Mesenchymal stem cell (in vitro differentiated cells and primary cell): ENCODE data around the gene PNMA8A.

Experiments
- DNase-seq: peaks from one replicate; pipeline ENCODE4 v3.0.0-alpha.2; 2013
- H2AFZ ChIP-seq: one replicate; pipeline ENCODE4 v1.6.1; 2013; ENCODE audit warnings: low read depth, mild to moderate bottlenecking, control low read depth, inconsistent platforms, low read length, moderate library complexity
- H2AK5ac ChIP-seq: 2 replicates; pipeline ENCODE4 v1.6.1; 2013; ENCODE audit warnings: low read length, moderate library complexity, mild to moderate bottlenecking, inconsistent platforms; ENCODE audit not compliant: severe bottlenecking
- H2BK120ac ChIP-seq: one replicate; pipeline ENCODE4 v1.6.1; 2013; ENCODE audit warnings: low read depth, mild to moderate bottlenecking, inconsistent platforms, low read length, moderate library complexity
- H2BK12ac ChIP-seq, 2 experiments: one replicate each; pipeline ENCODE4 v1.6.1; 2013; ENCODE audit warnings: inconsistent platforms in 2 of 2, low read length in 2 of 2, mild to moderate bottlenecking in 2 of 2, moderate library complexity in 2 of 2, control low read depth in 1 of 2
- H2BK15ac ChIP-seq: one replicate; pipeline ENCODE4 v1.6.1; 2013; ENCODE audit warnings: mild to moderate bottlenecking, low read depth, inconsistent platforms; ENCODE audit not compliant: poor library complexity, severe bottlenecking
- H2BK5ac ChIP-seq: 2 replicates; pipeline ENCODE4 v1.6.1; 2013; ENCODE audit warnings: low read depth, mild to moderate bottlenecking, low read length, control low read depth, inconsistent platforms; ENCODE audit not compliant: poor library complexity, severe bottlenecking
- H3K14ac ChIP-seq, 2 experiments: one replicate each; pipeline ENCODE4 v1.6.1; 2013; ENCODE audit warnings: inconsistent platforms in 2 of 2, low read length in 2 of 2, control low read depth in 1 of 2, mild to moderate bottlenecking in 1 of 2, moderate library complexity in 1 of 2
- H3K18ac ChIP-seq, 2 experiments: one replicate each; pipeline ENCODE4 v1.6.1; 2013; ENCODE audit warnings: inconsistent platforms in 2 of 2, low read length in 2 of 2, control low read depth in 1 of 2, low read depth in 1 of 2, mild to moderate bottlenecking in 1 of 2
- H3K23ac ChIP-seq, 2 experiments: one replicate each; pipeline ENCODE4 v1.6.1; 2013; ENCODE audit warnings: inconsistent platforms in 2 of 2, low read length in 2 of 2, mild to moderate bottlenecking in 2 of 2, moderate library complexity in 2 of 2, control low read depth in 1 of 2
- H3K27ac ChIP-seq: 2 replicates; pipeline ENCODE4 v1.5.1; 2013; ENCODE audit warnings: mild to moderate bottlenecking, moderate library complexity, low read length, control low read depth, inconsistent platforms; ENCODE audit not compliant: poor library complexity, severe bottlenecking
- H3K27me3 ChIP-seq, 2 experiments: 2 replicates each; pipeline versions ENCODE4 v1.6.1 to v1.7.0; 2013; ENCODE audit warnings: low read length in 2 of 2, mild to moderate bottlenecking in 2 of 2, moderate library complexity in 2 of 2, control low read depth in 1 of 2, inconsistent platforms in 1 of 2; ENCODE audit not compliant: control insufficient read depth in 1 of 2, insufficient read depth in 1 of 2
- H3K36me3 ChIP-seq, 2 experiments: 2 replicates each; pipeline versions ENCODE4 v1.6.1 to v1.7.0; 2013; ENCODE audit warnings: low read length in 2 of 2, control low read depth in 1 of 2, inconsistent platforms in 1 of 2, low read depth in 1 of 2, mild to moderate bottlenecking in 1 of 2; ENCODE audit not compliant: insufficient read depth in 2 of 2, control insufficient read depth in 1 of 2
- H3K4ac ChIP-seq, 2 experiments: one replicate each; pipeline ENCODE4 v1.6.1; 2013; ENCODE audit warnings: inconsistent platforms in 2 of 2, low read length in 2 of 2, mild to moderate bottlenecking in 2 of 2, moderate library complexity in 2 of 2, control low read depth in 1 of 2, low read depth in 1 of 2
- H3K4me1 ChIP-seq: 2 replicates; pipeline ENCODE4 v1.6.1; 2013; ENCODE audit warnings: low read depth, low read length, control low read depth; ENCODE audit not compliant: control insufficient read depth, insufficient read depth
- H3K4me2 ChIP-seq: 2 replicates; pipeline ENCODE4 v1.6.1; 2013; ENCODE audit warnings: low read length, mild to moderate bottlenecking, inconsistent platforms; ENCODE audit not compliant: poor library complexity, severe bottlenecking
- H3K4me3 ChIP-seq, 2 experiments: 2 replicates each; pipeline versions ENCODE4 v1.5.1 to v1.7.0; 2013; ENCODE audit warnings: low read length in 2 of 2, mild to moderate bottlenecking in 2 of 2, control low read depth in 1 of 2, low read depth in 1 of 2; ENCODE audit not compliant: insufficient read depth in 1 of 2
- H3K79me1 ChIP-seq: replicated peaks from 2 replicates; pipeline ENCODE4 v1.6.1; 2013; ENCODE audit warnings: mild to moderate bottlenecking, control low read depth, low read length, inconsistent platforms; ENCODE audit not compliant: poor library complexity, severe bottlenecking
- H3K9ac ChIP-seq: 2 replicates; pipeline ENCODE4 v1.7.0; 2013; ENCODE audit warnings: mild to moderate bottlenecking, low read length, moderate library complexity
- H3K9me3 ChIP-seq: 2 replicates; pipeline ENCODE4 v1.7.0; 2013; ENCODE audit warnings: mild to moderate bottlenecking, low read length; ENCODE audit not compliant: control insufficient read depth
- H4K8ac ChIP-seq: one replicate; pipeline ENCODE4 v1.6.1; 2013; ENCODE audit warnings: inconsistent platforms, mild to moderate bottlenecking, low read length, moderate library complexity
- H4K91ac ChIP-seq: one replicate; pipeline ENCODE4 v1.6.1; 2013; ENCODE audit warnings: mild to moderate bottlenecking, low read length, inconsistent platforms
- WGBS: methylation state at CpG from one replicate; pipeline ENCODE4 v1.1.7; 2013; ENCODE audit warnings: mixed read lengths; 5-methylcytosine and 5-hydroxymethylcytosine counted together

The PNMA8A gene

GRCh38 chr19:46492841-46493235, 21.5 kb upstream of the PNMA8A start:
- Histone ChIP-seq H2BK12ac (no peak overlapping the region), H3K14ac (no peak overlapping the region), H2AFZ (no peak overlapping the region), H3K27ac (no peak overlapping the region), H4K91ac (peak overlapping the region; percentile 70), H2BK120ac (no peak overlapping the region), H3K4me1 (peaks cover 26% of the 10 kb centered on the region), H3K23ac (no peak overlapping the region), H4K8ac (peak overlapping the region; percentile 85), H3K27me3 (peaks cover 23 to 46% of the 10 kb centered on the region in 2 experiments), H3K9ac (peak overlapping the region; percentile 64), H3K9me3 (no peaks in the 10 kb centered on the region), H3K4ac (no peak overlapping the region), H3K36me3 (no peaks in the 10 kb centered on the region), H2BK15ac (peak overlapping the region; percentile 89), H2AK5ac (no peak overlapping the region), H2BK5ac (no peak overlapping the region), H3K18ac (peak overlapping the region; percentile 18 to 38), H3K4me2 (no peak overlapping the region), H3K79me1 (no peaks in the 10 kb centered on the region), H3K4me3 (no peak overlapping the region)
- WGBS, result 54% methylated on average over 15 of the region's 17 CpGs
- no peak for DNase-seq

GRCh38 chr19:46491975-46492682, 20.8 kb upstream of the PNMA8A start:
- Histone ChIP-seq H2AFZ (no peak overlapping the region), H3K4me3 (no peak overlapping the region), H2BK15ac (no peak overlapping the region), H4K91ac (peak overlapping the region; percentile 64), H3K9me3 (no peaks in the 10 kb centered on the region), H3K23ac (no peak overlapping the region), H3K27me3 (peaks cover 23 to 46% of the 10 kb centered on the region in 2 experiments), H3K18ac (no peak overlapping the region), H2BK12ac (no peak overlapping the region), H3K14ac (no peak overlapping the region), H3K36me3 (no peaks in the 10 kb centered on the region), H3K4ac (no peak overlapping the region), H3K27ac (no peak overlapping the region), H4K8ac (peak overlapping the region; percentile 62), H3K4me1 (peaks cover 31% of the 10 kb centered on the region), H2BK5ac (no peak overlapping the region), H3K9ac (no peak overlapping the region), H2AK5ac (no peak overlapping the region), H2BK120ac (no peak overlapping the region), H3K79me1 (no peaks in the 10 kb centered on the region), H3K4me2 (no peak overlapping the region)
- no peak for DNase-seq
- 90% methylated on average over 18 of the region's 18 CpGs for WGBS

GRCh38 chr19:46490774-46491173, 19.4 kb upstream of the PNMA8A start:
- H2AFZ ChIP-seq, result no peak overlapping the region
- no peak overlapping the region for H2BK5ac ChIP-seq
- no peak overlapping the region for H3K14ac ChIP-seq
- no peak overlapping the region for H4K8ac ChIP-seq
- no peak for DNase-seq
- no peaks in the 10 kb centered on the region for H3K79me1 ChIP-seq
- no peaks in the 10 kb centered on the region for H3K9me3 ChIP-seq
- H2BK120ac ChIP-seq, result no peak overlapping the region
- H3K4me3 ChIP-seq, result no peak overlapping the region
- no peak overlapping the region for H3K27ac ChIP-seq
- H3K27me3 ChIP-seq, result peaks cover 23 to 46% of the 10 kb centered on the region in 2 experiments
- H3K9ac ChIP-seq, result no peak overlapping the region
- H4K91ac ChIP-seq, result no peak overlapping the region
- H2BK12ac ChIP-seq, result peak overlapping the region in 1 of 2 experiments; percentile 37
- no peak overlapping the region for H3K23ac ChIP-seq
- H2AK5ac ChIP-seq, result no peak overlapping the region
- no peak overlapping the region for H2BK15ac ChIP-seq
- H3K36me3 ChIP-seq, result no peaks in the 10 kb centered on the region
- no peak overlapping the region for H3K4ac ChIP-seq
- WGBS, result 86% methylated on average over 3 of the region's 9 CpGs
- peaks cover 31% of the 10 kb centered on the region for H3K4me1 ChIP-seq
- H3K4me2 ChIP-seq, result no peak overlapping the region
- no peak overlapping the region for H3K18ac ChIP-seq

- no peak overlapping the region for H3K23ac ChIP-seq
- H2BK15ac ChIP-seq, result peak overlapping the region; percentile 36
- no peak overlapping the region for H2BK120ac ChIP-seq
- peak overlapping the region in 1 of 2 experiments; percentile 36 for H3K4me3 ChIP-seq
- H3K9me3 ChIP-seq, result no peaks in the 10 kb centered on the region
- H3K4ac ChIP-seq, result no peak overlapping the region
- H3K18ac ChIP-seq, result peak overlapping the region; percentile 79 to 83
- H3K14ac ChIP-seq, result no peak overlapping the region
- no peak overlapping the region for H2AK5ac ChIP-seq
- peak overlapping the region; percentile 25 for H3K4me2 ChIP-seq
- H3K9ac ChIP-seq, result peak overlapping the region; percentile 45
- peaks cover 23% of the 10 kb centered on the region for H3K4me1 ChIP-seq
- DNase-seq, result peak; percentile 75
- peak overlapping the region; percentile 24 for H2AFZ ChIP-seq
- 16% methylated on average over 44 of the region's 52 CpGs for WGBS
- no peaks in the 10 kb centered on the region for H3K36me3 ChIP-seq
- peaks cover 23 to 44% of the 10 kb centered on the region in 2 experiments for H3K27me3 ChIP-seq
- H3K27ac ChIP-seq, result no peak overlapping the region
- no peak overlapping the region for H2BK5ac ChIP-seq
- no peaks in the 10 kb centered on the region for H3K79me1 ChIP-seq
- peak overlapping the region; percentile 35 for H4K91ac ChIP-seq
- H2BK12ac ChIP-seq, result peak overlapping the region in 1 of 2 experiments; percentile 42
- peak overlapping the region; percentile 35 for H4K8ac ChIP-seq
Observed at GRCh38 chr19:46489445-46490272, 18.3 kb upstream of the PNMA8A start.
